Neural cell (in vitro differentiated cells): ENCODE data around the gene ALS2CL. TPM values are rescaled to one million over a fixed set of nuclear protein-coding genes. Genes with fewer than 3 reads are reported as not detected.

Source experiments
- H2AFZ ChIP-seq: fragments of 200-600, 300-800 bp; sonication (generic), shearing (Covaris generic); 2 replicates; pipeline ENCODE4 v1.6.0; 2014; ENCODE audit warnings: low read depth, mild to moderate bottlenecking, antibody characterized with exemption, low read length, moderate library complexity
- H3F3A ChIP-seq: fragments of 200-600 bp; shearing (Covaris generic); 2 replicates; pipeline ENCODE4 v1.6.1; 2016; ENCODE audit warnings: mild to moderate bottlenecking, moderate library complexity, mixed read lengths, antibody characterized with exemption, low read length; ENCODE audit not compliant: insufficient read depth, poor library complexity, severe bottlenecking
- H3K27ac ChIP-seq: fragments of 200-600, 300-800 bp; sonication (generic), shearing (Covaris generic); 2 replicates; pipeline ENCODE4 v1.5.1; 2014; ENCODE audit warnings: mild to moderate bottlenecking, low read length, moderate library complexity
- H3K27me3 ChIP-seq: fragments of 300-800, 200-600 bp; sonication (generic), shearing (Covaris generic); 2 replicates; pipeline ENCODE4 v1.6.0; 2014; ENCODE audit warnings: mild to moderate bottlenecking, low read depth, low read length, moderate library complexity; ENCODE audit not compliant: insufficient read depth
- H3K36me3 ChIP-seq: fragments of 300-800, 200-600 bp; sonication (generic), shearing (Covaris generic); 2 replicates; pipeline ENCODE4 v1.5.1; 2014; ENCODE audit warnings: mild to moderate bottlenecking, antibody characterized with exemption, low read length, moderate library complexity; ENCODE audit not compliant: insufficient read depth
- H3K4me2 ChIP-seq: fragments of 300-800, 200-600 bp; sonication (generic), shearing (Covaris generic); 2 replicates; pipeline ENCODE4 v1.6.0; 2014; ENCODE audit warnings: mild to moderate bottlenecking, low read length
- H3K4me3 ChIP-seq: fragments of 300-800, 200-600 bp; sonication (generic), shearing (Covaris generic); 2 replicates; pipeline ENCODE4 v1.5.1; 2014; ENCODE audit warnings: mild to moderate bottlenecking, low read length, moderate library complexity
- H3K79me2 ChIP-seq: fragments of 200-600 bp; shearing (Covaris generic); replicated peaks from 2 replicates; pipeline ENCODE4 v1.6.0; 2014; ENCODE audit warnings: mild to moderate bottlenecking, low read length, moderate library complexity; ENCODE audit not compliant: insufficient read depth
- H3K9ac ChIP-seq: fragments of 300-800, 200-600 bp; sonication (generic), shearing (Covaris generic); 2 replicates; pipeline ENCODE4 v1.6.1; 2016; ENCODE audit warnings: mild to moderate bottlenecking, low read length, mixed read lengths
- H3K9me2 ChIP-seq: fragments of 200-600 bp; shearing (Covaris generic); 2 replicates; pipeline ENCODE4 v1.6.1; 2016; ENCODE audit warnings: mild to moderate bottlenecking, low read length, mixed read lengths; ENCODE audit not compliant: insufficient read depth
- H3K9me3 ChIP-seq: fragments of 200-600, 300-800 bp; sonication (generic), shearing (Covaris generic); 2 replicates; pipeline ENCODE4 v1.6.1; 2016; ENCODE audit warnings: mild to moderate bottlenecking, mixed run types, low read length, moderate library complexity, mixed read lengths
- H4K20me1 ChIP-seq: fragments of 200-600 bp; shearing (Covaris generic); 2 replicates; pipeline ENCODE4 v1.6.1; 2016; ENCODE audit warnings: mild to moderate bottlenecking, mixed run types; ENCODE audit not compliant: insufficient read depth
- EP300 ChIP-seq: fragments of 450-650 bp; conservative IDR thresholded peaks from 2 replicates; pipeline ENCODE4 v1.6.1; 2014; ENCODE audit warnings: antibody characterized with exemption, mild to moderate bottlenecking, moderate library complexity; ENCODE audit not compliant: poor library complexity, severe bottlenecking
- EZH2 ChIP-seq: fragments of 200-600, 300-800 bp; shearing (Covaris generic), sonication (generic); IDR thresholded peaks from 2 replicates; pipeline ENCODE4 v1.6.1; 2014; ENCODE audit warnings: antibody characterized with exemption, low read length, borderline replicate concordance, mild to moderate bottlenecking; ENCODE audit not compliant: insufficient read depth, poor library complexity, severe bottlenecking
- MXI1 ChIP-seq: fragments of 450-650 bp; conservative IDR thresholded peaks from 2 replicates; pipeline ENCODE4 v1.6.1; 2014; ENCODE audit warnings: antibody characterized with exemption, mild to moderate bottlenecking; ENCODE audit not compliant: poor library complexity, severe bottlenecking
- POLR2AphosphoS5 ChIP-seq: IDR thresholded peaks from 2 replicates; pipeline ENCODE4 v1.6.1; 2012
- RAD21 ChIP-seq: fragments of 450-650 bp; conservative IDR thresholded peaks from 2 replicates; pipeline ENCODE4 v1.6.1; 2014; ENCODE audit warnings: antibody characterized with exemption, mild to moderate bottlenecking, moderate library complexity
- SMC3 ChIP-seq: fragments of 450-650 bp; conservative IDR thresholded peaks from 2 replicates; pipeline ENCODE4 v1.6.1; 2014; ENCODE audit warnings: antibody characterized with exemption, mild to moderate bottlenecking, moderate library complexity; ENCODE audit not compliant: poor library complexity
- TAF1 ChIP-seq: IDR thresholded peaks from 2 replicates; pipeline ENCODE4 v1.6.1; 2012; ENCODE audit warnings: low read depth
- polyA plus RNA-seq: library from polyadenylated mRNA; depleted of rRNA; stranded (reverse); fragments of >200 nt; gene quantifications from 2 replicates; pipeline ENCODE4 v1.2.3, GENCODE V29; 2014
- TF ChIP-seq, protein P1 (sequence below): IDR thresholded peaks from 2 replicates; pipeline ENCODE4 v1.6.1; 2012; ENCODE audit warnings: borderline replicate concordance
- TF ChIP-seq, protein P2 (sequence below): fragments of 450-650 bp; IDR thresholded peaks from 2 replicates; pipeline ENCODE4 v1.5.1; 2014; ENCODE audit warnings: antibody characterized with exemption, mild to moderate bottlenecking, moderate library complexity; ENCODE audit not compliant: poor library complexity, severe bottlenecking

ALS2CL gene
- polyA plus RNA-seq, 1 donor from 2014 or later = 0.11 TPM

DNA sequence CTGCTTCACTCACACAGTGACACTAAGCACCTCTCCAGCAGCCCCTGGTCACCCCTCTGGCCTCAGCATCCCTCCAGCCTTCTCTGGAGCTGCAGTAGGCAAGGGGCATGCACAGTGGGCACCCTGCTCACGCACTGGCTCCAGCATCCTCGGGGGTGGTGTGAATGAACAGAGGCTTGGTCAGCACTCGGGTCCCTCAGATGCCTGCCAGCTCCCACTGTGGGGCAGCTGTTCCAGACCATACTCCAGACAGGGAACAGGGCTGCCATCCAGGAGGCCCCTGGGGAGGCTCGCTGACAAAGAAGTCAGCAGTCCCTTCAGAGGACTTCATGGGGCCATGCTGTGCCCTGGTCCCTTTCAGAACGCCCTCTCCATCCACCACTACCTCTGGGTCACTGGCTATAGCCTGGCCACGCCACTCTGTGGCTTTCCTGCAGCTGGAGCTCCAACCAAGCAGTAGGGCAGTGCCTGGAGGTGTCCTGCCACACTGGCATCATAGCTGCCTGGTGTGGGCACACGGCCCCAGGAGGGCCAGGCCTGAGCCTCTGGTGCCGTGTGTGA, 26.3 kb downstream of the ALS2CL start:
- H2AFZ ChIP-seq = no peak overlapping the region
- H3K9me2 ChIP-seq = no peaks in the 10 kb centered on the region
- TF ChIP-seq, protein P1, sequence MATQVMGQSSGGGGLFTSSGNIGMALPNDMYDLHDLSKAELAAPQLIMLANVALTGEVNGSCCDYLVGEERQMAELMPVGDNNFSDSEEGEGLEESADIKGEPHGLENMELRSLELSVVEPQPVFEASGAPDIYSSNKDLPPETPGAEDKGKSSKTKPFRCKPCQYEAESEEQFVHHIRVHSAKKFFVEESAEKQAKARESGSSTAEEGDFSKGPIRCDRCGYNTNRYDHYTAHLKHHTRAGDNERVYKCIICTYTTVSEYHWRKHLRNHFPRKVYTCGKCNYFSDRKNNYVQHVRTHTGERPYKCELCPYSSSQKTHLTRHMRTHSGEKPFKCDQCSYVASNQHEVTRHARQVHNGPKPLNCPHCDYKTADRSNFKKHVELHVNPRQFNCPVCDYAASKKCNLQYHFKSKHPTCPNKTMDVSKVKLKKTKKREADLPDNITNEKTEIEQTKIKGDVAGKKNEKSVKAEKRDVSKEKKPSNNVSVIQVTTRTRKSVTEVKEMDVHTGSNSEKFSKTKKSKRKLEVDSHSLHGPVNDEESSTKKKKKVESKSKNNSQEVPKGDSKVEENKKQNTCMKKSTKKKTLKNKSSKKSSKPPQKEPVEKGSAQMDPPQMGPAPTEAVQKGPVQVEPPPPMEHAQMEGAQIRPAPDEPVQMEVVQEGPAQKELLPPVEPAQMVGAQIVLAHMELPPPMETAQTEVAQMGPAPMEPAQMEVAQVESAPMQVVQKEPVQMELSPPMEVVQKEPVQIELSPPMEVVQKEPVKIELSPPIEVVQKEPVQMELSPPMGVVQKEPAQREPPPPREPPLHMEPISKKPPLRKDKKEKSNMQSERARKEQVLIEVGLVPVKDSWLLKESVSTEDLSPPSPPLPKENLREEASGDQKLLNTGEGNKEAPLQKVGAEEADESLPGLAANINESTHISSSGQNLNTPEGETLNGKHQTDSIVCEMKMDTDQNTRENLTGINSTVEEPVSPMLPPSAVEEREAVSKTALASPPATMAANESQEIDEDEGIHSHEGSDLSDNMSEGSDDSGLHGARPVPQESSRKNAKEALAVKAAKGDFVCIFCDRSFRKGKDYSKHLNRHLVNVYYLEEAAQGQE = no peak
- TF ChIP-seq TAF1 = no peak
- TF ChIP-seq, protein P2, sequence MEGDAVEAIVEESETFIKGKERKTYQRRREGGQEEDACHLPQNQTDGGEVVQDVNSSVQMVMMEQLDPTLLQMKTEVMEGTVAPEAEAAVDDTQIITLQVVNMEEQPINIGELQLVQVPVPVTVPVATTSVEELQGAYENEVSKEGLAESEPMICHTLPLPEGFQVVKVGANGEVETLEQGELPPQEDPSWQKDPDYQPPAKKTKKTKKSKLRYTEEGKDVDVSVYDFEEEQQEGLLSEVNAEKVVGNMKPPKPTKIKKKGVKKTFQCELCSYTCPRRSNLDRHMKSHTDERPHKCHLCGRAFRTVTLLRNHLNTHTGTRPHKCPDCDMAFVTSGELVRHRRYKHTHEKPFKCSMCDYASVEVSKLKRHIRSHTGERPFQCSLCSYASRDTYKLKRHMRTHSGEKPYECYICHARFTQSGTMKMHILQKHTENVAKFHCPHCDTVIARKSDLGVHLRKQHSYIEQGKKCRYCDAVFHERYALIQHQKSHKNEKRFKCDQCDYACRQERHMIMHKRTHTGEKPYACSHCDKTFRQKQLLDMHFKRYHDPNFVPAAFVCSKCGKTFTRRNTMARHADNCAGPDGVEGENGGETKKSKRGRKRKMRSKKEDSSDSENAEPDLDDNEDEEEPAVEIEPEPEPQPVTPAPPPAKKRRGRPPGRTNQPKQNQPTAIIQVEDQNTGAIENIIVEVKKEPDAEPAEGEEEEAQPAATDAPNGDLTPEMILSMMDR = no peak
- no peak for TF ChIP-seq MXI1
- no peak for TF ChIP-seq RAD21
- TF ChIP-seq EP300 = no peak
- TF ChIP-seq EZH2 = no peak
- no peak overlapping the region for H3K4me2 ChIP-seq
- no peaks in the 10 kb centered on the region for H3K27me3 ChIP-seq
- H3K79me2 ChIP-seq = no peaks in the 10 kb centered on the region
- H3K36me3 ChIP-seq = no peaks in the 10 kb centered on the region
- no peak overlapping the region for H3K4me3 ChIP-seq
- no peaks in the 10 kb centered on the region for H3K9me3 ChIP-seq
- H3K27ac ChIP-seq = no peak overlapping the region
- no peaks in the 10 kb centered on the region for H3F3A ChIP-seq
- no peaks in the 10 kb centered on the region for H4K20me1 ChIP-seq
- H3K9ac ChIP-seq = no peak overlapping the region

DNA sequence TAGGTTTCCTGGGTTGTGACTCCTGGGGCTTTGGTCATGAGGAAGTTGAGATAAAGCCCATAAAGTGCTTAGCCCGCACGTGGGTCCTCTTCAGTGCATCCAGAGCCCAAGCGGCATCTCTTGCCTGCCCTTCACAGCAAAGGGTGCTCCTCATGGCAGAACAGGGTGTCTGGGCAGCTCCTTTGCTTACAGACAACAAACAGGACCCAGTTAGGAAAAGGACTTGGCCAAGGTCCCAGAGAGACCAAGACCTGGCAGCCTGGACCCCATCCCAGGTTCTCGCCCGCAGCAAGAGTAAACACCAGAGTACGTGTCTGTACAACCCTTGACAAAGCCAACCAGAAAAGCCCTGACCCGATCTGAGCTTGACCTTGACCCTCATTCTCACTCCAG, 27.0 kb downstream of the ALS2CL start:
- Histone ChIP-seq H2AFZ (no peak overlapping the region), H3K27me3 (no peaks in the 10 kb centered on the region), H3K9me2 (no peaks in the 10 kb centered on the region), H3K9ac (no peak overlapping the region), H3K4me3 (no peak overlapping the region), H3K27ac (no peak overlapping the region), H3K79me2 (no peaks in the 10 kb centered on the region), H3K4me2 (no peak overlapping the region), H3K36me3 (no peaks in the 10 kb centered on the region), H4K20me1 (no peaks in the 10 kb centered on the region), H3K9me3 (no peaks in the 10 kb centered on the region), H3F3A (no peaks in the 10 kb centered on the region)
- no peak for TF ChIP-seq EZH2
- TF ChIP-seq, protein P2 = no peak
- TF ChIP-seq SMC3 = no peak
- TF ChIP-seq POLR2AphosphoS5 = no peak
- TF ChIP-seq EP300 = no peak
- no peak for TF ChIP-seq MXI1
- TF ChIP-seq RAD21 = no peak
- TF ChIP-seq TAF1 = no peak
- TF ChIP-seq, protein P1 = no peak
